ENCODE data around the gene ADAMTS17. TPM values are rescaled to one million over a fixed set of nuclear protein-coding genes. Genes with fewer than 3 reads are reported as not detected.

Gene ADAMTS17
- total and polyA plus RNA-seq, 4 donors: 10.5 to 20.6 (median 17.9) TPM

GRCh38 chr15:100350434-100351226 is 8.9 kb upstream of the ADAMTS17 start:
- H3K9me3 ChIP-seq (ENCODE audit: control insufficient read depth, insufficient read depth, low read length): no peaks in the 10 kb centered on the region
- no peaks in the 10 kb centered on the region for H3K27me3 ChIP-seq (ENCODE audit: control insufficient read depth, insufficient read depth, low read length)
- peaks cover 15% of the 10 kb centered on the region for H3K4me1 ChIP-seq (ENCODE audit: control insufficient read depth, insufficient read depth, low read length)
- H3K27ac ChIP-seq (ENCODE audit: low read depth, low read length): peak overlapping the region; percentile 57
- 30% methylated on average over 11 of the region's 19 CpGs for WGBS (ENCODE audit: insufficient coverage)
- H3K4me3 ChIP-seq (ENCODE audit: low read depth, low read length): peak overlapping the region; percentile 83
- H3K36me3 ChIP-seq (ENCODE audit: control insufficient read depth, insufficient read depth, low read length): no peaks in the 10 kb centered on the region
- peak in 1 of 6 donors; percentile 55 for DNase-seq (ENCODE audit: low read depth in 4 of 6, low spot score in 6 of 6)

GRCh38 chr15:100349696-100350433 is 8.1 kb upstream of the ADAMTS17 start:
- Histone ChIP-seq H3K9me3 (ENCODE audit: control insufficient read depth, insufficient read depth, low read length) (no peaks in the 10 kb centered on the region), H3K4me1 (ENCODE audit: control insufficient read depth, insufficient read depth, low read length) (peaks cover 15% of the 10 kb centered on the region), H3K27me3 (ENCODE audit: control insufficient read depth, insufficient read depth, low read length) (no peaks in the 10 kb centered on the region), H3K4me3 (ENCODE audit: low read depth, low read length) (peak overlapping the region; percentile 83), H3K36me3 (ENCODE audit: control insufficient read depth, insufficient read depth, low read length) (no peaks in the 10 kb centered on the region), H3K27ac (ENCODE audit: low read depth, low read length) (peak overlapping the region; percentile 96)
- WGBS (ENCODE audit: insufficient coverage): under 1% methylated on average over 43 of the region's 43 CpGs
- peak; percentile 86 to 97 (median 89) for DNase-seq (ENCODE audit: low read depth in 4 of 6, low spot score in 6 of 6)

GRCh38 chr15:100349321-100349695 is 7.5 kb upstream of the ADAMTS17 start:
- no peaks in the 10 kb centered on the region for H3K36me3 ChIP-seq (ENCODE audit: control insufficient read depth, insufficient read depth, low read length)
- H3K4me3 ChIP-seq (ENCODE audit: low read depth, low read length): peak overlapping the region; percentile 83
- no peak for DNase-seq (ENCODE audit: low read depth in 4 of 6, low spot score in 6 of 6)
- H3K27me3 ChIP-seq (ENCODE audit: control insufficient read depth, insufficient read depth, low read length): no peaks in the 10 kb centered on the region
- H3K4me1 ChIP-seq (ENCODE audit: control insufficient read depth, insufficient read depth, low read length): peaks cover 15% of the 10 kb centered on the region
- H3K9me3 ChIP-seq (ENCODE audit: control insufficient read depth, insufficient read depth, low read length): no peaks in the 10 kb centered on the region
- peak overlapping the region; percentile 96 for H3K27ac ChIP-seq (ENCODE audit: low read depth, low read length)
- WGBS (ENCODE audit: insufficient coverage): 49% methylated on average over 13 of the region's 17 CpGs

- no peaks in the 10 kb centered on the region for H3K36me3 ChIP-seq (ENCODE audit: control insufficient read depth, insufficient read depth, low read length)
- WGBS (ENCODE audit: insufficient coverage): 71% methylated on average over 6 of the region's 8 CpGs
- H3K9me3 ChIP-seq (ENCODE audit: control insufficient read depth, insufficient read depth, low read length): no peaks in the 10 kb centered on the region
- H3K27ac ChIP-seq (ENCODE audit: low read depth, low read length): no peak overlapping the region
- no peak for DNase-seq (ENCODE audit: low read depth in 4 of 6, low spot score in 6 of 6)
- no peaks in the 10 kb centered on the region for H3K27me3 ChIP-seq (ENCODE audit: control insufficient read depth, insufficient read depth, low read length)
- peaks cover 15% of the 10 kb centered on the region for H3K4me1 ChIP-seq (ENCODE audit: control insufficient read depth, insufficient read depth, low read length)
- no peak overlapping the region for H3K4me3 ChIP-seq (ENCODE audit: low read depth, low read length)
Observed at GRCh38 chr15:100348578-100348977, 6.8 kb upstream of the ADAMTS17 start.

GRCh38 chr15:100346866-100347512 is 5.2 kb upstream of the ADAMTS17 start:
- H3K4me3 ChIP-seq (ENCODE audit: low read depth, low read length): no peak overlapping the region
- H3K27me3 ChIP-seq (ENCODE audit: control insufficient read depth, insufficient read depth, low read length): no peaks in the 10 kb centered on the region
- peaks cover 21% of the 10 kb centered on the region for H3K4me1 ChIP-seq (ENCODE audit: control insufficient read depth, insufficient read depth, low read length)
- no peaks in the 10 kb centered on the region for H3K36me3 ChIP-seq (ENCODE audit: control insufficient read depth, insufficient read depth, low read length)
- DNase-seq (ENCODE audit: low read depth in 4 of 6, low spot score in 6 of 6): no peak
- 13% methylated on average over 1 of the region's 2 CpGs for WGBS (ENCODE audit: insufficient coverage)
- H3K27ac ChIP-seq (ENCODE audit: low read depth, low read length): no peak overlapping the region
- no peaks in the 10 kb centered on the region for H3K9me3 ChIP-seq (ENCODE audit: control insufficient read depth, insufficient read depth, low read length)

GRCh38 chr15:100345438-100345837 is 3.7 kb upstream of the ADAMTS17 start:
- Histone ChIP-seq H3K9me3 (ENCODE audit: control insufficient read depth, insufficient read depth, low read length) (no peaks in the 10 kb centered on the region), H3K4me1 (ENCODE audit: control insufficient read depth, insufficient read depth, low read length) (peaks cover 24% of the 10 kb centered on the region), H3K4me3 (ENCODE audit: low read depth, low read length) (no peak overlapping the region), H3K27ac (ENCODE audit: low read depth, low read length) (no peak overlapping the region), H3K36me3 (ENCODE audit: control insufficient read depth, insufficient read depth, low read length) (no peaks in the 10 kb centered on the region), H3K27me3 (ENCODE audit: control insufficient read depth, insufficient read depth, low read length) (peaks cover 3% of the 10 kb centered on the region)
- 80% methylated on average over 3 of the region's 3 CpGs for WGBS (ENCODE audit: insufficient coverage)
- no peak for DNase-seq (ENCODE audit: low read depth in 4 of 6, low spot score in 6 of 6)

- Histone ChIP-seq H3K9me3 (ENCODE audit: control insufficient read depth, insufficient read depth, low read length) (no peaks in the 10 kb centered on the region), H3K36me3 (ENCODE audit: control insufficient read depth, insufficient read depth, low read length) (no peaks in the 10 kb centered on the region), H3K27me3 (ENCODE audit: control insufficient read depth, insufficient read depth, low read length) (peaks cover 5% of the 10 kb centered on the region), H3K4me3 (ENCODE audit: low read depth, low read length) (no peak overlapping the region), H3K27ac (ENCODE audit: low read depth, low read length) (no peak overlapping the region), H3K4me1 (ENCODE audit: control insufficient read depth, insufficient read depth, low read length) (peaks cover 11% of the 10 kb centered on the region)
- DNase-seq (ENCODE audit: low read depth in 4 of 6, low spot score in 6 of 6): no peak
- 88% methylated on average over 3 of the region's 3 CpGs for WGBS (ENCODE audit: insufficient coverage)
Observed at GRCh38 chr15:100343251-100343650, 1.5 kb upstream of the ADAMTS17 start.

GRCh38 chr15:100341239-100341749 is 481 bp downstream of the ADAMTS17 start:
- H3K36me3 ChIP-seq (ENCODE audit: control insufficient read depth, insufficient read depth, low read length): no peaks in the 10 kb centered on the region
- peaks cover 5% of the 10 kb centered on the region for H3K27me3 ChIP-seq (ENCODE audit: control insufficient read depth, insufficient read depth, low read length)
- no peaks in the 10 kb centered on the region for H3K9me3 ChIP-seq (ENCODE audit: control insufficient read depth, insufficient read depth, low read length)
- H3K4me1 ChIP-seq (ENCODE audit: control insufficient read depth, insufficient read depth, low read length): peaks cover 19% of the 10 kb centered on the region
- DNase-seq (ENCODE audit: low read depth in 4 of 6, low spot score in 6 of 6): no peak
- H3K4me3 ChIP-seq (ENCODE audit: low read depth, low read length): peak overlapping the region; percentile 58
- no peak overlapping the region for H3K27ac ChIP-seq (ENCODE audit: low read depth, low read length)
- WGBS (ENCODE audit: insufficient coverage): under 1% methylated on average over 95 of the region's 95 CpGs

GRCh38 chr15:100340721-100341238 is 995 bp downstream of the ADAMTS17 start:
- DNase-seq (ENCODE audit: low read depth in 4 of 6, low spot score in 6 of 6): no peak
- Histone ChIP-seq H3K36me3 (ENCODE audit: control insufficient read depth, insufficient read depth, low read length) (no peaks in the 10 kb centered on the region), H3K4me1 (ENCODE audit: control insufficient read depth, insufficient read depth, low read length) (peaks cover 19% of the 10 kb centered on the region), H3K27me3 (ENCODE audit: control insufficient read depth, insufficient read depth, low read length) (peaks cover 5% of the 10 kb centered on the region), H3K9me3 (ENCODE audit: control insufficient read depth, insufficient read depth, low read length) (no peaks in the 10 kb centered on the region), H3K4me3 (ENCODE audit: low read depth, low read length) (peak overlapping the region; percentile 24), H3K27ac (ENCODE audit: low read depth, low read length) (no peak overlapping the region)
- WGBS (ENCODE audit: insufficient coverage): 5% methylated on average over 50 of the region's 56 CpGs

All from spinal cord (tissue), 10 donors.